K562 (cell line): ENCODE results near the gene TNNT1. TPM values are rescaled to one million over a fixed set of nuclear protein-coding genes. Genes with fewer than 3 reads are reported as not detected.
A peak's percentile ranks its signal among the peaks of the same experiment; 100 is the strongest.

ENCODE experiments used
- BRD4 ChIP-seq: fragments of 200-600 bp; sonication (generic); IDR thresholded peaks from 2 replicates; pipeline ENCODE4 v1.6.1; 2017; ENCODE audit warnings: inconsistent platforms
- CC2D1A ChIP-seq: fragments of 450-650 bp; IDR thresholded peaks from 2 replicates; pipeline ENCODE4 v1.6.1; 2017; ENCODE audit warnings: mild to moderate bottlenecking
- ESRRA ChIP-seq: fragments of 450-650 bp; IDR thresholded peaks from 2 replicates; pipeline ENCODE4 v1.6.1; 2014; ENCODE audit warnings: low read depth, mild to moderate bottlenecking, moderate library complexity, borderline replicate concordance
- KDM5B ChIP-seq: fragments of 200-600 bp; sonication (generic); IDR thresholded peaks from 2 replicates; pipeline ENCODE4 v1.6.1; 2012; ENCODE audit warnings: low read depth, mild to moderate bottlenecking, moderate library complexity, low read length, control low read depth, inconsistent platforms; ENCODE audit not compliant: insufficient replicate concordance
- NR2F6 ChIP-seq: fragments of 450-650 bp; formaldehyde crosslinking; IDR thresholded peaks from 2 replicates; pipeline ENCODE4 v1.4.0; 2020; ENCODE audit warnings: mild to moderate bottlenecking
- PHF20 ChIP-seq: fragments of 450-650 bp; IDR thresholded peaks from 2 replicates; pipeline ENCODE4 v1.6.1; 2018; ENCODE audit not compliant: partially characterized antibody
- PHTF2 ChIP-seq: fragments of 250-450 bp; sonication (Bioruptor Pico); IDR thresholded peaks from 2 replicates; pipeline ENCODE4 v1.5.0; 2021; ENCODE audit warnings: mild to moderate bottlenecking
- SFPQ ChIP-seq: fragments of 200-400 bp; formaldehyde crosslinking; IDR thresholded peaks from 2 replicates; pipeline ENCODE4 v1.6.1; 2017; ENCODE audit warnings: mild to moderate bottlenecking, low read depth, low read length, moderate library complexity
- SIX5 ChIP-seq, 2 experiments: IDR thresholded peaks; 2 replicates each; pipeline ENCODE4 v1.6.1; 2011; ENCODE audit warnings: low read length in 2 of 2, borderline replicate concordance in 1 of 2, low read depth in 1 of 2, mild to moderate bottlenecking in 1 of 2, moderate library complexity in 1 of 2; ENCODE audit not compliant: insufficient read depth in 1 of 2
- SPI1 ChIP-seq: IDR thresholded peaks from 2 replicates; pipeline ENCODE4 v1.6.1; 2011; ENCODE audit warnings: low read depth, low read length, control low read depth, borderline replicate concordance
- ZNF143 ChIP-seq: sonication (generic); formaldehyde crosslinking; IDR thresholded peaks from 2 replicates; pipeline ENCODE4 v1.9.0; 2022; ENCODE audit warnings: mild to moderate bottlenecking, missing genetic modification reagents
- polyA plus RNA-seq, 8 experiments: library from polyadenylated mRNA; depleted of rRNA in 4 of 8; stranded (reverse) in 5 of 8; unstranded in 3 of 8; fragments of >200 nt; fragmentation: Nextera tagmentation in 2 of 8; fragmentation: Illumina TruSeq in 1 of 8; extraction: Ambion mirVana in 2 of 8; extraction: Trizol in 1 of 8; gene quantifications; 2 replicates each; pipeline versions ENCODE4 v1.2.1 to v1.2.3, GENCODE V29; 2011 to 2014; ENCODE audit warnings: inconsistent platforms in 1 of 8, missing spikeins in 1 of 8
- total RNA-seq, 7 experiments: library from RNA; depleted of rRNA in 6 of 7; stranded (reverse); fragments of >200 nt in 6 of 7; fragmentation: Illumina TruSeq in 2 of 7; extraction: Trizol in 2 of 7; gene quantifications; 2 replicates each; pipeline versions ENCODE4 v1.2.1 to v1.2.3, GENCODE V29; 2011 to 2021; ENCODE audit warnings: low replicate concordance in 1 of 7
- TF ChIP-seq, protein P1 (sequence below), 2 experiments: fragments of 450-650 bp in 1 of 2; sonication (generic) in 1 of 2; formaldehyde crosslinking in 1 of 2; IDR thresholded peaks; 2 replicates each; pipeline versions ENCODE4 v1.7.1 to v1.9.0; 2016 to 2022; ENCODE audit warnings: inconsistent platforms in 1 of 2, mild to moderate bottlenecking in 1 of 2, missing genetic modification reagents in 1 of 2
- TF ChIP-seq, protein P2 (sequence below): fragments of 450-650 bp; IDR thresholded peaks from 2 replicates; pipeline ENCODE4 v1.7.1; 2018; ENCODE audit warnings: mild to moderate bottlenecking, low read depth; ENCODE audit not compliant: partially characterized antibody

Gene TNNT1
- total and polyA plus RNA-seq, 9 of the 15 experiments (the other 6 are each of a cell fraction or from before 2014, with no cell fraction given): 31.8 to 390 (median 227) TPM

- peak; percentile 48 for TF ChIP-seq KDM5B
- no peak for TF ChIP-seq PHTF2
- TF ChIP-seq BRD4: no peak
- TF ChIP-seq NR2F6 (CRISPR knock-in tag): peak; percentile 44; the same call in 1 of the 2 replicates
- 0 out of 2 replicates have a peak, but pooled peaks have one; percentile 15 for TF ChIP-seq ESRRA
- TF ChIP-seq SFPQ: no peak
- peak; percentile 13; the same call in 1 of the 2 replicates for TF ChIP-seq ZNF143 (CRISPR knock-in tag)
- no peak for TF ChIP-seq CC2D1A
- TF ChIP-seq, protein P1, sequence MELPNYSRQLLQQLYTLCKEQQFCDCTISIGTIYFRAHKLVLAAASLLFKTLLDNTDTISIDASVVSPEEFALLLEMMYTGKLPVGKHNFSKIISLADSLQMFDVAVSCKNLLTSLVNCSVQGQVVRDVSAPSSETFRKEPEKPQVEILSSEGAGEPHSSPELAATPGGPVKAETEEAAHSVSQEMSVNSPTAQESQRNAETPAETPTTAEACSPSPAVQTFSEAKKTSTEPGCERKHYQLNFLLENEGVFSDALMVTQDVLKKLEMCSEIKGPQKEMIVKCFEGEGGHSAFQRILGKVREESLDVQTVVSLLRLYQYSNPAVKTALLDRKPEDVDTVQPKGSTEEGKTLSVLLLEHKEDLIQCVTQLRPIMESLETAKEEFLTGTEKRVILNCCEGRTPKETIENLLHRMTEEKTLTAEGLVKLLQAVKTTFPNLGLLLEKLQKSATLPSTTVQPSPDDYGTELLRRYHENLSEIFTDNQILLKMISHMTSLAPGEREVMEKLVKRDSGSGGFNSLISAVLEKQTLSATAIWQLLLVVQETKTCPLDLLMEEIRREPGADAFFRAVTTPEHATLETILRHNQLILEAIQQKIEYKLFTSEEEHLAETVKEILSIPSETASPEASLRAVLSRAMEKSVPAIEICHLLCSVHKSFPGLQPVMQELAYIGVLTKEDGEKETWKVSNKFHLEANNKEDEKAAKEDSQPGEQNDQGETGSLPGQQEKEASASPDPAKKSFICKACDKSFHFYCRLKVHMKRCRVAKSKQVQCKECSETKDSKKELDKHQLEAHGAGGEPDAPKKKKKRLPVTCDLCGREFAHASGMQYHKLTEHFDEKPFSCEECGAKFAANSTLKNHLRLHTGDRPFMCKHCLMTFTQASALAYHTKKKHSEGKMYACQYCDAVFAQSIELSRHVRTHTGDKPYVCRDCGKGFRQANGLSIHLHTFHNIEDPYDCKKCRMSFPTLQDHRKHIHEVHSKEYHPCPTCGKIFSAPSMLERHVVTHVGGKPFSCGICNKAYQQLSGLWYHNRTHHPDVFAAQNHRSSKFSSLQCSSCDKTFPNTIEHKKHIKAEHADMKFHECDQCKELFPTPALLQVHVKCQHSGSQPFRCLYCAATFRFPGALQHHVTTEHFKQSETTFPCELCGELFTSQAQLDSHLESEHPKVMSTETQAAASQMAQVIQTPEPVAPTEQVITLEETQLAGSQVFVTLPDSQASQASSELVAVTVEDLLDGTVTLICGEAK (IDR thresholded peaks at IDR 0.05): peak; percentile 70
- TF ChIP-seq, protein P1 (CRISPR knock-in tag; IDR thresholded peaks at IDR 0.05): no peak
- TF ChIP-seq SIX5 (IDR thresholded peaks at IDR 0.05; ENCODE audit: borderline replicate concordance in 1 of 2, insufficient read depth in 1 of 2, low read depth in 1 of 2, low read length in 2 of 2): no peak
- no peak for TF ChIP-seq PHF20
- TF ChIP-seq SPI1: peak; percentile 89
- TF ChIP-seq, protein P2, sequence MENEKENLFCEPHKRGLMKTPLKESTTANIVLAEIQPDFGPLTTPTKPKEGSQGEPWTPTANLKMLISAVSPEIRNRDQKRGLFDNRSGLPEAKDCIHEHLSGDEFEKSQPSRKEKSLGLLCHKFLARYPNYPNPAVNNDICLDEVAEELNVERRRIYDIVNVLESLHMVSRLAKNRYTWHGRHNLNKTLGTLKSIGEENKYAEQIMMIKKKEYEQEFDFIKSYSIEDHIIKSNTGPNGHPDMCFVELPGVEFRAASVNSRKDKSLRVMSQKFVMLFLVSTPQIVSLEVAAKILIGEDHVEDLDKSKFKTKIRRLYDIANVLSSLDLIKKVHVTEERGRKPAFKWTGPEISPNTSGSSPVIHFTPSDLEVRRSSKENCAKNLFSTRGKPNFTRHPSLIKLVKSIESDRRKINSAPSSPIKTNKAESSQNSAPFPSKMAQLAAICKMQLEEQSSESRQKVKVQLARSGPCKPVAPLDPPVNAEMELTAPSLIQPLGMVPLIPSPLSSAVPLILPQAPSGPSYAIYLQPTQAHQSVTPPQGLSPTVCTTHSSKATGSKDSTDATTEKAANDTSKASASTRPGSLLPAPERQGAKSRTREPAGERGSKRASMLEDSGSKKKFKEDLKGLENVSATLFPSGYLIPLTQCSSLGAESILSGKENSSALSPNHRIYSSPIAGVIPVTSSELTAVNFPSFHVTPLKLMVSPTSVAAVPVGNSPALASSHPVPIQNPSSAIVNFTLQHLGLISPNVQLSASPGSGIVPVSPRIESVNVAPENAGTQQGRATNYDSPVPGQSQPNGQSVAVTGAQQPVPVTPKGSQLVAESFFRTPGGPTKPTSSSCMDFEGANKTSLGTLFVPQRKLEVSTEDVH: no peak
Measured at GRCh38 chr19:55116232-55116858, 32.7 kb downstream of the TNNT1 start (continued).
